ENCODE data around the gene ADGRB2.
A peak's percentile ranks its signal among the peaks of the same experiment; 100 is the strongest.

Gene ADGRB2

GRCh38 chr1:31704271-31705079 is 59.7 kb downstream of the ADGRB2 start:
- DNase-seq (ENCODE audit: extremely low read depth in 1 of 2, low read depth in 1 of 2) = no peak

GRCh38 chr1:31703431-31704270 is 60.5 kb downstream of the ADGRB2 start, which contains the start of gene COL16A1:
Gene COL16A1 (minus strand): TSS chr1:31704017. CDS start chr1:31702193, 1,824 bp downstream.
- no peak for DNase-seq (ENCODE audit: extremely low read depth in 1 of 2, low read depth in 1 of 2)

- DNase-seq (ENCODE audit: extremely low read depth in 1 of 2, low read depth in 1 of 2) = no peak
Measured at GRCh38 chr1:31702836-31703404, 61.2 kb downstream of the ADGRB2 start.

- peak in 1 of 2 donors; percentile 25 for DNase-seq (ENCODE audit: extremely low read depth in 1 of 2, low read depth in 1 of 2)
Measured at GRCh38 chr1:31701091-31701736, 62.9 kb downstream of the ADGRB2 start.

GRCh38 chr1:31700468-31701090 is 63.6 kb downstream of the ADGRB2 start:
- DNase-seq (ENCODE audit: extremely low read depth in 1 of 2, low read depth in 1 of 2) = no peak

- DNase-seq (ENCODE audit: extremely low read depth in 1 of 2, low read depth in 1 of 2) = no peak
Measured at GRCh38 chr1:31699341-31699891, 64.7 kb downstream of the ADGRB2 start.

- no peak for DNase-seq (ENCODE audit: extremely low read depth in 1 of 2, low read depth in 1 of 2)
Measured at GRCh38 chr1:31697369-31697984, 66.7 kb downstream of the ADGRB2 start.

GRCh38 chr1:31696242-31696641 is 67.9 kb downstream of the ADGRB2 start:
- no peak for DNase-seq (ENCODE audit: extremely low read depth in 1 of 2, low read depth in 1 of 2)

- DNase-seq (ENCODE audit: extremely low read depth in 1 of 2, low read depth in 1 of 2) = no peak
Measured at GRCh38 chr1:31695327-31695726, 68.8 kb downstream of the ADGRB2 start.

GRCh38 chr1:31694964-31695313 is 69.2 kb downstream of the ADGRB2 start:
- DNase-seq (ENCODE audit: extremely low read depth in 1 of 2, low read depth in 1 of 2) = no peak

GRCh38 chr1:31694069-31694963 is 69.8 kb downstream of the ADGRB2 start:
- DNase-seq (ENCODE audit: extremely low read depth in 1 of 2, low read depth in 1 of 2) = no peak

GRCh38 chr1:31693231-31693630 is 70.9 kb downstream of the ADGRB2 start:
- DNase-seq (ENCODE audit: extremely low read depth in 1 of 2, low read depth in 1 of 2) = no peak

- DNase-seq (ENCODE audit: extremely low read depth in 1 of 2, low read depth in 1 of 2) = no peak
Measured at GRCh38 chr1:31691951-31692350, 72.2 kb downstream of the ADGRB2 start.

GRCh38 chr1:31691446-31691845 is 72.7 kb downstream of the ADGRB2 start:
- DNase-seq (ENCODE audit: extremely low read depth in 1 of 2, low read depth in 1 of 2) = no peak

GRCh38 chr1:31690921-31691320 is 73.2 kb downstream of the ADGRB2 start:
- DNase-seq (ENCODE audit: extremely low read depth in 1 of 2, low read depth in 1 of 2) = no peak

- no peak for DNase-seq (ENCODE audit: extremely low read depth in 1 of 2, low read depth in 1 of 2)
Measured at GRCh38 chr1:31689854-31690253, 74.3 kb downstream of the ADGRB2 start.

GRCh38 chr1:31689379-31689778 is 74.8 kb downstream of the ADGRB2 start:
- DNase-seq (ENCODE audit: extremely low read depth in 1 of 2, low read depth in 1 of 2) = no peak

- no peak for DNase-seq (ENCODE audit: extremely low read depth in 1 of 2, low read depth in 1 of 2)
Measured at GRCh38 chr1:31688233-31688918, 75.8 kb downstream of the ADGRB2 start.

Data from stimulated activated CD8-positive, alpha-beta memory T cell treated with anti-CD3 and anti-CD28 coated beads, Interleukin-7, amount 100 ng/mL, for 48 hours (primary cell).